Naive thymus-derived CD4-positive, alpha-beta T cell (primary cell): ENCODE results near the gene EGR1. TPM values are rescaled to one million over a fixed set of nuclear protein-coding genes. Genes with fewer than 3 reads are reported as not detected.
"Not testable (repeated sequence)": the region's sequence is repeated elsewhere in the genome, so short reads cannot be mapped to it uniquely, and the experiment has no call there.

Source experiments
- ATAC-seq: fragments of 150-1000 bp; cut with Tn5 transposase; 2 replicates; pipeline ENCODE4 v1.10.0; 2021; ENCODE audit warnings: mild to moderate bottlenecking, moderate library complexity
- CTCF ChIA-PET: fragments of 350-600 bp; sonication (Branson Sonifier 250); formaldehyde crosslinking; loops from one replicate; lab custom pipeline; 2021; ENCODE audit warnings: antibody characterized with exemption; lab: Charles Lee
- POLR2A ChIA-PET: fragments of 350-600 bp; sonication (Branson Sonifier 250); formaldehyde crosslinking; loops from one replicate; lab custom pipeline; 2021; ENCODE audit warnings: antibody characterized with exemption, inconsistent platforms; lab: Charles Lee
- DNase-seq, 9 donors: peaks; one replicate each; pipeline versions ENCODE4 v3.0.0 to v3.0.0-alpha.2; 2020 to 2022; ENCODE audit warnings: mixed read lengths in 1 of 9
- H3K27ac ChIP-seq: one replicate; pipeline ENCODE4 v1.7.0; 2013; ENCODE audit warnings: mild to moderate bottlenecking, low read depth, low read length, moderate library complexity
- H3K27me3 ChIP-seq, 2 donors: one replicate each; pipeline ENCODE4 v1.7.0; 2013; ENCODE audit warnings: low read length in 2 of 2, mild to moderate bottlenecking in 2 of 2, moderate library complexity in 2 of 2; ENCODE audit not compliant: control insufficient read depth in 2 of 2, insufficient read depth in 2 of 2
- H3K36me3 ChIP-seq, 3 experiments: 1 replicate in 2 of 3; 2 replicates in 1 of 3; pipeline ENCODE4 v1.7.0; 2013; ENCODE audit warnings: low read length in 3 of 3, mild to moderate bottlenecking in 3 of 3, moderate library complexity in 1 of 3; ENCODE audit not compliant: insufficient read depth in 3 of 3, control insufficient read depth in 2 of 3
- H3K4me1 ChIP-seq, 2 donors: one replicate each; pipeline ENCODE4 v1.7.0; 2013; ENCODE audit warnings: low read length in 2 of 2, mild to moderate bottlenecking in 2 of 2, moderate library complexity in 1 of 2; ENCODE audit not compliant: control insufficient read depth in 2 of 2, insufficient read depth in 2 of 2
- H3K4me3 ChIP-seq: 2 replicates; pipeline ENCODE4 v1.7.0; 2013; ENCODE audit warnings: mild to moderate bottlenecking, low read length
- H3K9me3 ChIP-seq, 3 experiments: 1 replicate in 2 of 3; 2 replicates in 1 of 3; pipeline ENCODE4 v1.7.0; 2013; ENCODE audit warnings: low read length in 3 of 3; ENCODE audit not compliant: control insufficient read depth in 2 of 3
- H3K27ac Mint-ChIP-seq, 9 donors: one replicate each; pipeline ENCODE4 v1.8.0; 2020 to 2022; ENCODE audit warnings: mixed read lengths in 9 of 9, mild to moderate bottlenecking in 8 of 9, moderate library complexity in 5 of 9, inconsistent platforms in 2 of 9
- H3K27me3 Mint-ChIP-seq, 5 donors: one replicate each; pipeline ENCODE4 v1.8.0; 2021 to 2022; ENCODE audit warnings: mixed read lengths in 5 of 5, mild to moderate bottlenecking in 1 of 5
- H3K36me3 Mint-ChIP-seq, 5 donors: one replicate each; pipeline ENCODE4 v1.8.0; 2020 to 2022; ENCODE audit warnings: mixed read lengths in 5 of 5, mild to moderate bottlenecking in 3 of 5, inconsistent platforms in 1 of 5
- H3K4me1 Mint-ChIP-seq, 7 donors: one replicate each; pipeline ENCODE4 v1.8.0; 2020 to 2022; ENCODE audit warnings: mixed read lengths in 7 of 7, mild to moderate bottlenecking in 3 of 7, inconsistent platforms in 1 of 7
- H3K4me3 Mint-ChIP-seq, 10 donors: one replicate each; pipeline ENCODE4 v1.8.0; 2020 to 2022; ENCODE audit warnings: mild to moderate bottlenecking in 10 of 10, mixed read lengths in 10 of 10, moderate library complexity in 6 of 10, inconsistent platforms in 2 of 10
- H3K9me3 Mint-ChIP-seq, 11 donors: one replicate each; pipeline ENCODE4 v1.8.0; 2020 to 2022; ENCODE audit warnings: mixed read lengths in 11 of 11, mild to moderate bottlenecking in 4 of 11, inconsistent platforms in 1 of 11, moderate library complexity in 1 of 11
- intact Hi-C, 2 donors: fragments of 100-400 bp; cut with micrococcal nuclease; formaldehyde crosslinking; loops; one replicate each; pipeline ENCODE4 v1.15.1; 2023
- polyA plus RNA-seq, 2 donors: library from polyadenylated mRNA; unstranded; fragments of 300-500 nt; fragmentation: Illumina TruSeq; gene quantifications; one replicate each; pipeline ENCODE4 v1.2.3, GENCODE V29; 2021
- total RNA-seq, 6 experiments: library from RNA in 5 of 6; stranded (reverse) in 5 of 6; gene quantifications; 1 replicate in 5 of 6; 2 replicates in 1 of 6; pipeline ENCODE4 v1.2.3 and lab custom pipeline; 2021 to 2026

The EGR1 gene
- total and polyA plus RNA-seq, 7 experiments from 2014 or later, result 0.14 to 68.6 (median 6.8) TPM; not detected in 1

GRCh38 chr5:138504799-138505198, 39.5 kb downstream of the EGR1 start:
- H3K36me3 Mint-ChIP-seq, result peaks cover 0 to 15% (median 8%) of the 10 kb centered on the region in 5 donors
- ChIA-PET CTCF (interaction anchor here (1.1 to 7.3 kb wide), 5 partner anchors 31 to 56 kb away, joined by 3 to 91 read pairs (median 12); partner anchors contain the start of genes EGR1 and ETF1), POLR2A (no interaction called here)
- Histone ChIP-seq H3K4me1 (no peaks in the 10 kb centered on the region), H3K27ac (no peak overlapping the region), H3K36me3 (peaks cover 5 to 31% (median 5%) of the 10 kb centered on the region in 3 experiments), H3K4me3 (no peak overlapping the region), H3K9me3 (no peaks in the 10 kb centered on the region), H3K27me3 (no peaks in the 10 kb centered on the region)
- H3K4me1 Mint-ChIP-seq, result peaks cover 0 to 5% (median 3%) of the 10 kb centered on the region in 7 donors
- DNase-seq, result no peak
- H3K27ac Mint-ChIP-seq, result peak overlapping the region in 2 of 9 donors; percentile 51 to 63
- no peaks in the 10 kb centered on the region for H3K27me3 Mint-ChIP-seq
- no peak overlapping the region for H3K4me3 Mint-ChIP-seq
- intact Hi-C loops, result no loop called here
- no peaks in the 10 kb centered on the region for H3K9me3 Mint-ChIP-seq
- ATAC-seq, result no peak

GRCh38 chr5:138506370-138507306, 41.4 kb downstream of the EGR1 start:
- intact Hi-C loops, result no loop called here
- H3K4me3 Mint-ChIP-seq, result no peak overlapping the region
- CTCF ChIA-PET, result interaction anchor here (0.6 to 1.8 kb wide), 2 partner anchors 57 to 407 kb away, joined by 5 to 9 read pairs; no protein-coding TSS in a partner anchor
- no peaks in the 10 kb centered on the region for H3K9me3 ChIP-seq
- no peak overlapping the region for H3K4me3 ChIP-seq
- H3K27me3 Mint-ChIP-seq, result no peaks in the 10 kb centered on the region
- POLR2A ChIA-PET, result no interaction called here
- H3K4me1 ChIP-seq, result no peaks in the 10 kb centered on the region
- H3K9me3 Mint-ChIP-seq, result no peaks in the 10 kb centered on the region
- H3K27ac Mint-ChIP-seq, result peak overlapping the region in 1 of 9 donors; percentile 38
- peaks cover 0 to 6% (median 4%) of the 10 kb centered on the region in 7 donors for H3K4me1 Mint-ChIP-seq
- H3K27me3 ChIP-seq, result no peaks in the 10 kb centered on the region
- H3K36me3 Mint-ChIP-seq, result peaks cover 5 to 31% (median 15%) of the 10 kb centered on the region in 5 donors
- ATAC-seq, result no peak
- H3K27ac ChIP-seq, result no peak overlapping the region
- H3K36me3 ChIP-seq, result peaks cover 5 to 47% (median 5%) of the 10 kb centered on the region in 3 experiments
- DNase-seq, result no peak

- H3K27ac ChIP-seq, H3K4me1 ChIP-seq, H3K9me3 Mint-ChIP-seq, H3K27me3 ChIP-seq, intact Hi-C loops, H3K9me3 ChIP-seq, H3K4me1 Mint-ChIP-seq, H3K4me3 ChIP-seq, H3K27me3 Mint-ChIP-seq, H3K4me3 Mint-ChIP-seq, POLR2A ChIA-PET, DNase-seq: not testable (repeated sequence)
- CTCF ChIA-PET, result interaction anchor here (1.8 kb wide), 1 partner anchor 58 kb away, joined by 9 read pairs; no protein-coding TSS in a partner anchor
- peak; percentile 28 for ATAC-seq
- Mint-ChIP-seq H3K27ac (peak overlapping the region in 1 of 9 donors; percentile 25), H3K36me3 (peaks cover 5 to 34% (median 16%) of the 10 kb centered on the region in 5 donors)
- peaks cover 5 to 53% (median 5%) of the 10 kb centered on the region in 3 experiments for H3K36me3 ChIP-seq
Measured at GRCh38 chr5:138507485-138507884, 42.2 kb downstream of the EGR1 start.

- Histone ChIP-seq H3K4me1 (no peaks in the 10 kb centered on the region), H3K4me3 (no peak overlapping the region), H3K27me3 (no peaks in the 10 kb centered on the region), H3K9me3 (no peaks in the 10 kb centered on the region), H3K36me3 (peaks cover 7 to 68% (median 9%) of the 10 kb centered on the region in 3 experiments), H3K27ac (no peak overlapping the region)
- Mint-ChIP-seq H3K9me3 (no peaks in the 10 kb centered on the region), H3K4me3 (no peak overlapping the region), H3K4me1 (peaks cover 0 to 6% (median 0%) of the 10 kb centered on the region in 7 donors), H3K27me3 (no peaks in the 10 kb centered on the region), H3K36me3 (peaks cover 5 to 44% (median 19%) of the 10 kb centered on the region in 5 donors), H3K27ac (peak overlapping the region in 3 of 9 donors; percentile 16 to 46 (median 21))
- intact Hi-C loops, result no loop called here
- ChIA-PET CTCF (interaction anchor here (0.6 to 1.5 kb wide), 2 partner anchors 11 to 60 kb away, joined by 3 to 6 read pairs; no protein-coding TSS in a partner anchor), POLR2A (interaction anchor here (0.7 kb wide), 1 partner anchor 70 kb away, joined by 3 read pairs; the partner anchor contains the start of gene REEP2)
- no peak for ATAC-seq
- DNase-seq, result no peak
Measured at GRCh38 chr5:138508958-138509357, 43.7 kb downstream of the EGR1 start.

GRCh38 chr5:138514021-138514420, 48.7 kb downstream of the EGR1 start:
- Mint-ChIP-seq H3K27ac (peak overlapping the region in 1 of 9 donors; percentile 39), H3K4me3 (no peak overlapping the region), H3K27me3 (no peaks in the 10 kb centered on the region), H3K36me3 (peaks cover 5 to 52% (median 17%) of the 10 kb centered on the region in 5 donors), H3K4me1 (peaks cover 0 to 7% (median 4%) of the 10 kb centered on the region in 7 donors), H3K9me3 (no peaks in the 10 kb centered on the region)
- peaks cover 13 to 91% (median 26%) of the 10 kb centered on the region in 3 experiments for H3K36me3 ChIP-seq
- intact Hi-C loops, result loop anchor here in 1 of 2 donors (5.0 kb wide), 1 partner anchor 77 kb away; the partner anchor contains the start of gene REEP2
- ChIA-PET POLR2A (no interaction called here), CTCF (interaction anchor here (1.7 kb wide), 1 partner anchor 11 kb away, joined by 5 read pairs; no protein-coding TSS in a partner anchor)
- H3K4me1 ChIP-seq, result no peaks in the 10 kb centered on the region
- DNase-seq (no peak), ATAC-seq (peak; percentile 33)
- H3K9me3 ChIP-seq, result no peaks in the 10 kb centered on the region
- H3K27ac ChIP-seq, result no peak overlapping the region
- H3K4me3 ChIP-seq, result no peak overlapping the region
- H3K27me3 ChIP-seq, result no peaks in the 10 kb centered on the region

GRCh38 chr5:138515556-138516245, 50.4 kb downstream of the EGR1 start:
- H3K4me3 Mint-ChIP-seq, result no peak overlapping the region
- no peaks in the 10 kb centered on the region for H3K9me3 Mint-ChIP-seq
- intact Hi-C loops, result no loop called here
- ChIA-PET CTCF (no interaction called here), POLR2A (interaction anchor here (1.2 kb wide), 1 partner anchor 10 kb away, joined by 3 read pairs; no protein-coding TSS in a partner anchor)
- H3K27me3 ChIP-seq, result no peaks in the 10 kb centered on the region
- H3K27ac ChIP-seq, result no peak overlapping the region
- H3K4me1 ChIP-seq, result no peaks in the 10 kb centered on the region
- H3K9me3 ChIP-seq, result no peaks in the 10 kb centered on the region
- no peak overlapping the region for H3K4me3 ChIP-seq
- no peaks in the 10 kb centered on the region for H3K27me3 Mint-ChIP-seq
- peaks cover 0 to 43% (median 10%) of the 10 kb centered on the region in 5 donors for H3K36me3 Mint-ChIP-seq
- H3K36me3 ChIP-seq, result peaks cover 13 to 79% (median 26%) of the 10 kb centered on the region in 3 experiments
- H3K27ac Mint-ChIP-seq, result peak overlapping the region in 1 of 9 donors; percentile 9
- H3K4me1 Mint-ChIP-seq, result peaks cover 4 to 11% (median 6%) of the 10 kb centered on the region in 7 donors
- ATAC-seq (no peak), DNase-seq (no peak)
